Purkinje cell (primary cell): ENCODE data around the gene SSX3. TPM values are rescaled to one million over a fixed set of nuclear protein-coding genes. Genes with fewer than 3 reads are reported as not detected.

ENCODE experiments used
- polyA plus RNA-seq: library from polyadenylated mRNA; unstranded; fragments of >200 nt; fragmentation: Nextera tagmentation; gene quantifications from 2 replicates; pipeline ENCODE4 v1.2.1, GENCODE V29; 2014

SSX3 gene
- polyA plus RNA-seq, result 0.32 TPM in 1 of 2 replicates, not detected in the other

GRCh38 chrX:48356315-48357094, at the start of gene SSX3:
Gene SSX3 (minus strand): TSS chrX:48356703. CDS start chrX:48355249, 1,454 bp downstream.

GRCh38 chrX:48383239-48383638, 26.7 kb upstream of the SSX3 start, which contains the start of gene SSX4:
Gene SSX4 (plus strand): TSS chrX:48383539. CDS start chrX:48384054, 515 bp downstream.

Other genes starting within 250 kb of the SSX3 start
- gene SPACA5B, start 226.1 kb downstream of the SSX3 start, polyA plus RNA-seq, result not detected in 2 replicates
- not detected in 2 replicates for gene SSX5, start 159.9 kb downstream of the SSX3 start, polyA plus RNA-seq
- not detected in 2 replicates for gene SSX1, start 101.3 kb downstream of the SSX3 start, polyA plus RNA-seq
- gene SSX4, start 26.8 kb upstream of the SSX3 start, polyA plus RNA-seq, result not detected in 2 replicates
- not detected in 2 replicates for gene SSX4B, start 55.3 kb upstream of the SSX3 start, polyA plus RNA-seq
- gene SLC38A5, start 113.6 kb upstream of the SSX3 start, polyA plus RNA-seq, result not detected in 2 replicates
- gene FTSJ1, start 119.5 kb upstream of the SSX3 start, polyA plus RNA-seq, result 23.4 and 25.6 TPM in 2 replicates
- gene PORCN, start 152.3 kb upstream of the SSX3 start, polyA plus RNA-seq, result 11.5 and 19.8 TPM in 2 replicates
- 102 and 134 TPM in 2 replicates for gene EBP, start 165.1 kb upstream of the SSX3 start, polyA plus RNA-seq
- gene TBC1D25, start 183.0 kb upstream of the SSX3 start, polyA plus RNA-seq, result 2.4 and 4.2 TPM in 2 replicates
- gene RBM3, start 217.8 kb upstream of the SSX3 start, polyA plus RNA-seq, result 37.2 and 38.7 TPM in 2 replicates
- 20.1 and 22.3 TPM in 2 replicates for gene WDR13, start 240.8 kb upstream of the SSX3 start, polyA plus RNA-seq